CD8-positive, alpha-beta memory T cell (primary cell): Measurements from ENCODE around the gene TMPRSS13. TPM values are rescaled to one million over a fixed set of nuclear protein-coding genes. Genes with fewer than 3 reads are reported as not detected.
A peak's percentile ranks its signal among the peaks of the same experiment; 100 is the strongest.
"Not testable (repeated sequence)": the region's sequence is repeated elsewhere in the genome, so short reads cannot be mapped to it uniquely, and the experiment has no call there.

Source experiments
- CTCF ChIA-PET: fragments of 350-600 bp; sonication (Branson Sonifier 250); formaldehyde crosslinking; loops from one replicate; lab custom pipeline; 2021; ENCODE audit warnings: antibody characterized with exemption; lab: Charles Lee
- POLR2A ChIA-PET: fragments of 350-600 bp; sonication (Branson Sonifier 250); formaldehyde crosslinking; loops from one replicate; lab custom pipeline; 2021; ENCODE audit warnings: antibody characterized with exemption; lab: Charles Lee
- DNase-seq, 5 donors: peaks; one replicate each; pipeline versions ENCODE4 v3.0.0 to v3.0.0-alpha.2; 2020 to 2022; ENCODE audit warnings: mixed read lengths in 1 of 5
- H3K27ac ChIP-seq: one replicate; pipeline ENCODE4 v1.7.0; 2013; ENCODE audit warnings: low read depth, mild to moderate bottlenecking, low read length, moderate library complexity
- H3K27me3 ChIP-seq: 2 replicates; pipeline ENCODE4 v1.7.0; 2013; ENCODE audit warnings: low read length, mild to moderate bottlenecking; ENCODE audit not compliant: insufficient read depth, poor library complexity, severe bottlenecking
- H3K36me3 ChIP-seq: 2 replicates; pipeline ENCODE4 v1.7.0; 2013; ENCODE audit warnings: mild to moderate bottlenecking, low read length, moderate library complexity; ENCODE audit not compliant: insufficient read depth
- H3K4me1 ChIP-seq: 2 replicates; pipeline ENCODE4 v1.7.0; 2013; ENCODE audit warnings: mild to moderate bottlenecking, low read length, moderate library complexity; ENCODE audit not compliant: insufficient read depth
- H3K4me3 ChIP-seq: 2 replicates; pipeline ENCODE4 v1.7.0; 2013; ENCODE audit warnings: mild to moderate bottlenecking, low read length
- H3K9me3 ChIP-seq: 2 replicates; pipeline ENCODE4 v1.7.0; 2013; ENCODE audit warnings: mild to moderate bottlenecking, low read length
- H3K27ac Mint-ChIP-seq, 8 donors: one replicate each; pipeline ENCODE4 v1.8.0; 2020 to 2021; ENCODE audit warnings: mixed read lengths in 8 of 8, mild to moderate bottlenecking in 6 of 8, inconsistent platforms in 3 of 8, moderate library complexity in 3 of 8
- H3K27me3 Mint-ChIP-seq, 2 donors: one replicate each; pipeline ENCODE4 v1.8.0; 2020 to 2021; ENCODE audit warnings: mixed read lengths in 2 of 2, mild to moderate bottlenecking in 1 of 2, moderate library complexity in 1 of 2
- H3K36me3 Mint-ChIP-seq, 3 donors: one replicate each; pipeline ENCODE4 v1.8.0; 2020 to 2021; ENCODE audit warnings: mixed read lengths in 3 of 3, inconsistent platforms in 1 of 3, mild to moderate bottlenecking in 1 of 3
- H3K4me1 Mint-ChIP-seq, 3 donors: one replicate each; pipeline ENCODE4 v1.8.0; 2020 to 2021; ENCODE audit warnings: mixed read lengths in 3 of 3, inconsistent platforms in 1 of 3, mild to moderate bottlenecking in 1 of 3
- H3K4me3 Mint-ChIP-seq, 7 donors: one replicate each; pipeline ENCODE4 v1.8.0; 2020 to 2021; ENCODE audit warnings: mixed read lengths in 7 of 7, mild to moderate bottlenecking in 6 of 7, moderate library complexity in 4 of 7, inconsistent platforms in 2 of 7
- H3K9me3 Mint-ChIP-seq, 5 donors: one replicate each; pipeline ENCODE4 v1.8.0; 2020 to 2022; ENCODE audit warnings: mixed read lengths in 5 of 5, mild to moderate bottlenecking in 3 of 5, moderate library complexity in 2 of 5, inconsistent platforms in 1 of 5
- polyA plus RNA-seq: library from polyadenylated mRNA; unstranded; fragments of 300-500 nt; fragmentation: Illumina TruSeq; gene quantifications from one replicate; pipeline ENCODE4 v1.2.3, GENCODE V29; 2021
- total RNA-seq, 2 experiments: library from RNA; stranded (reverse); gene quantifications; one replicate each; pipeline ENCODE4 v1.2.3, GENCODE V29; 2021

Gene TMPRSS13
- total and polyA plus RNA-seq, 3 experiments from 2014 or later = 1.4 to 1.5 (median 1.5) TPM

- H3K4me1 Mint-ChIP-seq = peaks cover 50 to 61% (median 58%) of the 10 kb centered on the region in 3 donors
- no peaks in the 10 kb centered on the region for H3K9me3 ChIP-seq
- no peaks in the 10 kb centered on the region for H3K27me3 ChIP-seq
- no peak for DNase-seq
- peak overlapping the region in 6 of 7 donors; percentile 49 to 78 (median 70) for H3K4me3 Mint-ChIP-seq
- H3K4me1 ChIP-seq = peaks cover 44% of the 10 kb centered on the region
- no peaks in the 10 kb centered on the region for H3K36me3 ChIP-seq
- no peak overlapping the region for H3K27ac ChIP-seq
- H3K27me3 Mint-ChIP-seq = peaks cover 0 to 2% of the 10 kb centered on the region in 2 donors
- ChIA-PET POLR2A (interaction anchor here (2.4 kb wide), 1 partner anchor 56 kb away, joined by 7 read pairs; the partner anchor contains the start of gene IL10RA), CTCF (interaction anchor here (1.4 to 3.4 kb wide), 3 partner anchors 17 to 242 kb away, joined by 3 to 32 read pairs (median 4); no protein-coding TSS in a partner anchor)
- H3K9me3 Mint-ChIP-seq = no peaks in the 10 kb centered on the region
- H3K27ac Mint-ChIP-seq = peak overlapping the region; percentile 46 to 93 (median 76)
- H3K36me3 Mint-ChIP-seq = no peaks in the 10 kb centered on the region
- peak overlapping the region; percentile 13 for H3K4me3 ChIP-seq
Observed at GRCh38 chr11:117929916-117930570, 841 bp upstream of the TMPRSS13 start.

GRCh38 chr11:117928446-117929141 lies 608 bp downstream of the TMPRSS13 start:
- no peaks in the 10 kb centered on the region for H3K36me3 Mint-ChIP-seq
- Histone ChIP-seq H3K36me3 (no peaks in the 10 kb centered on the region), H3K27me3 (no peaks in the 10 kb centered on the region), H3K27ac (no peak overlapping the region), H3K4me1 (peaks cover 44% of the 10 kb centered on the region), H3K9me3 (no peaks in the 10 kb centered on the region), H3K4me3 (no peak overlapping the region)
- H3K4me3 Mint-ChIP-seq = peak overlapping the region in 3 of 7 donors; percentile 19 to 56 (median 36)
- peak in 1 of 5 donors; percentile 41 for DNase-seq
- ChIA-PET POLR2A (interaction anchor here (0.6 kb wide), 1 partner anchor 38 kb away, joined by 3 read pairs; no protein-coding TSS in a partner anchor), CTCF (interaction anchor here (0.6 to 2.6 kb wide), 6 partner anchors 18 to 125 kb away, joined by 3 to 10 read pairs (median 3); no protein-coding TSS in a partner anchor)
- H3K9me3 Mint-ChIP-seq = no peaks in the 10 kb centered on the region
- peaks cover 0 to 2% of the 10 kb centered on the region in 2 donors for H3K27me3 Mint-ChIP-seq
- H3K4me1 Mint-ChIP-seq = peaks cover 49 to 58% (median 57%) of the 10 kb centered on the region in 3 donors
- peak overlapping the region in 6 of 8 donors; percentile 18 to 87 (median 53) for H3K27ac Mint-ChIP-seq

- DNase-seq = no peak
- Histone ChIP-seq H3K4me3 (no peak overlapping the region), H3K27me3 (no peaks in the 10 kb centered on the region), H3K9me3 (no peaks in the 10 kb centered on the region), H3K27ac (no peak overlapping the region), H3K4me1 (peaks cover 44% of the 10 kb centered on the region), H3K36me3 (no peaks in the 10 kb centered on the region)
- H3K4me3 Mint-ChIP-seq = no peak overlapping the region
- POLR2A ChIA-PET = no interaction called here
- peaks cover 44 to 51% (median 50%) of the 10 kb centered on the region in 3 donors for H3K4me1 Mint-ChIP-seq
- peaks cover 0 to 2% of the 10 kb centered on the region in 2 donors for H3K27me3 Mint-ChIP-seq
- no peaks in the 10 kb centered on the region for H3K36me3 Mint-ChIP-seq
- peak overlapping the region in 1 of 8 donors; percentile 45 for H3K27ac Mint-ChIP-seq
- no peaks in the 10 kb centered on the region for H3K9me3 Mint-ChIP-seq
- CTCF ChIA-PET = interaction anchor here (1.6 to 2.6 kb wide), 2 partner anchors 19 to 125 kb away, joined by 4 to 10 read pairs; no protein-coding TSS in a partner anchor
Observed at GRCh38 chr11:117927926-117928325, 1.3 kb downstream of the TMPRSS13 start.

GRCh38 chr11:117926166-117926565 lies 3.0 kb downstream of the TMPRSS13 start:
- H3K36me3 Mint-ChIP-seq, H3K27ac ChIP-seq: not testable (repeated sequence)
- CTCF ChIA-PET = interaction anchor here (0.6 to 2.6 kb wide), 4 partner anchors 9 to 469 kb away, joined by 3 to 10 read pairs (median 4); no protein-coding TSS in a partner anchor

GRCh38 chr11:117925198-117925925 lies 3.8 kb downstream of the TMPRSS13 start:
- H3K9me3 Mint-ChIP-seq = no peaks in the 10 kb centered on the region

More at GRCh38 chr11:117926166-117926565, 3.0 kb downstream of the TMPRSS13 start:
- H3K4me3 ChIP-seq, POLR2A ChIA-PET, H3K9me3 Mint-ChIP-seq, H3K9me3 ChIP-seq, H3K27me3 ChIP-seq, DNase-seq, H3K36me3 ChIP-seq, H3K27me3 Mint-ChIP-seq, H3K4me3 Mint-ChIP-seq: not testable (repeated sequence)
- Mint-ChIP-seq H3K4me1 (peaks cover 28 to 33% (median 32%) of the 10 kb centered on the region in 3 donors), H3K27ac (peak overlapping the region in 1 of 8 donors; percentile 29)
- peaks cover 31% of the 10 kb centered on the region for H3K4me1 ChIP-seq

GRCh38 chr11:117924631-117925170 lies 4.5 kb downstream of the TMPRSS13 start:
- CTCF ChIA-PET = interaction anchor here (1.2 to 1.6 kb wide), 3 partner anchors 8 to 117 kb away, joined by 3 to 4 read pairs (median 3); no protein-coding TSS in a partner anchor
- Mint-ChIP-seq H3K4me1 (peaks cover 13 to 19% (median 18%) of the 10 kb centered on the region in 3 donors), H3K9me3 (no peaks in the 10 kb centered on the region), H3K27me3 (no peaks in the 10 kb centered on the region), H3K4me3 (no peak overlapping the region), H3K27ac (no peak overlapping the region), H3K36me3 (no peaks in the 10 kb centered on the region)
- no peak overlapping the region for H3K4me3 ChIP-seq
- no peak overlapping the region for H3K27ac ChIP-seq
- H3K27me3 ChIP-seq = no peaks in the 10 kb centered on the region
- no peaks in the 10 kb centered on the region for H3K9me3 ChIP-seq
- DNase-seq = no peak
- H3K36me3 ChIP-seq = no peaks in the 10 kb centered on the region
- H3K4me1 ChIP-seq = peaks cover 17% of the 10 kb centered on the region
- POLR2A ChIA-PET = no interaction called here

More at GRCh38 chr11:117925198-117925925, 3.8 kb downstream of the TMPRSS13 start:
- Histone ChIP-seq H3K4me1 (peaks cover 23% of the 10 kb centered on the region), H3K36me3 (no peaks in the 10 kb centered on the region), H3K9me3 (no peaks in the 10 kb centered on the region), H3K27me3 (no peaks in the 10 kb centered on the region), H3K4me3 (no peak overlapping the region), H3K27ac (no peak overlapping the region)
- peaks cover 0 to under 1% of the 10 kb centered on the region in 2 donors for H3K27me3 Mint-ChIP-seq
- CTCF ChIA-PET = interaction anchor here (0.6 to 1.6 kb wide), 4 partner anchors 9 to 469 kb away, joined by 3 to 4 read pairs (median 3); no protein-coding TSS in a partner anchor
- H3K4me1 Mint-ChIP-seq = peaks cover 20 to 25% (median 24%) of the 10 kb centered on the region in 3 donors
- POLR2A ChIA-PET = no interaction called here
- H3K27ac Mint-ChIP-seq = no peak overlapping the region
- peak in 1 of 5 donors; percentile 38 for DNase-seq
- H3K4me3 Mint-ChIP-seq = no peak overlapping the region
- H3K36me3 Mint-ChIP-seq = no peaks in the 10 kb centered on the region

GRCh38 chr11:117923773-117924172 lies 5.4 kb downstream of the TMPRSS13 start:
- H3K9me3 Mint-ChIP-seq = no peaks in the 10 kb centered on the region
- H3K27me3 Mint-ChIP-seq = no peaks in the 10 kb centered on the region
- H3K4me3 Mint-ChIP-seq = no peak overlapping the region
- Histone ChIP-seq H3K9me3 (no peaks in the 10 kb centered on the region), H3K27me3 (no peaks in the 10 kb centered on the region), H3K36me3 (no peaks in the 10 kb centered on the region), H3K4me3 (no peak overlapping the region), H3K27ac (no peak overlapping the region), H3K4me1 (peaks cover 7% of the 10 kb centered on the region)
- peak in 1 of 5 donors; percentile 37 for DNase-seq
- no peaks in the 10 kb centered on the region for H3K36me3 Mint-ChIP-seq
- no peak overlapping the region for H3K27ac Mint-ChIP-seq
- CTCF ChIA-PET = interaction anchor here (1.0 to 1.4 kb wide), 3 partner anchors 10 to 116 kb away, joined by 3 read pairs; no protein-coding TSS in a partner anchor
- H3K4me1 Mint-ChIP-seq = peaks cover 8 to 10% (median 9%) of the 10 kb centered on the region in 3 donors
- POLR2A ChIA-PET = no interaction called here
